ENCODE results near the gene CCDC148. TPM values are rescaled to one million over a fixed set of nuclear protein-coding genes. Genes with fewer than 3 reads are reported as not detected.

The CCDC148 gene
- total RNA-seq, 1 experiment from 2014 or later = 0.11 TPM

- no TSS peak for BruUV-seq (replicated peaks)
- no peaks in the 10 kb centered on the region for H3F3A ChIP-seq (ENCODE audit: low read length, unreplicated experiment)
- H3K9me2 ChIP-seq (replicated peaks; ENCODE audit: low read length) = no peaks in the 10 kb centered on the region
- ATAC-seq (no peak), DNase-seq (no peak)
- H3K27me3 ChIP-seq (ENCODE audit: low read length) = no peaks in the 10 kb centered on the region
- no peak overlapping the region for H3K4me2 ChIP-seq (ENCODE audit: low read length)
- no peaks in the 10 kb centered on the region for H3K9me3 ChIP-seq (ENCODE audit: low read length)
- H3K36me3 ChIP-seq (ENCODE audit: low read depth, low read length) = no peaks in the 10 kb centered on the region
- no peak overlapping the region for H3K9ac ChIP-seq (ENCODE audit: low read length)
- ChIA-PET POLR2A (ENCODE audit: unreplicated experiment) (no interaction called here), CTCF (no interaction called here)
- H3K27ac ChIP-seq (ENCODE audit: low read length) = no peak overlapping the region
- TF ChIP-seq CTCF (conservative IDR thresholded peaks at IDR 0.05; ENCODE audit: low read depth, low read length) = no peak
- no peak for TF ChIP-seq EZH2 (IDR thresholded peaks at IDR 0.05; ENCODE audit: low read length, unreplicated experiment)
- no peak for TF ChIP-seq EZH2phosphoT487 (IDR thresholded peaks at IDR 0.05; ENCODE audit: borderline replicate concordance, low read length)
- intact Hi-C loops (cut with micrococcal nuclease) = no loop called here
- no peaks in the 10 kb centered on the region for H3K79me2 ChIP-seq (ENCODE audit: low read length)
- no peaks in the 10 kb centered on the region for H4K20me1 ChIP-seq (ENCODE audit: low read length)
- no peak overlapping the region for H3K4me3 ChIP-seq (ENCODE audit: low read length)
- no peak overlapping the region for H2AFZ ChIP-seq (ENCODE audit: low read length)
- H3K4me1 ChIP-seq (ENCODE audit: insufficient read depth, low read length) = peaks cover 15% of the 10 kb centered on the region
Observed at GRCh38 chr2:158140201-158140600, 316.4 kb downstream of the CCDC148 start.

GRCh38 chr2:158138255-158138654, 318.3 kb downstream of the CCDC148 start:
- no peaks in the 10 kb centered on the region for H3K9me2 ChIP-seq (replicated peaks; ENCODE audit: low read length)
- CTCF ChIA-PET = no interaction called here
- intact Hi-C loops (cut with micrococcal nuclease) = no loop called here

GRCh38 chr2:158135096-158135495, 321.5 kb downstream of the CCDC148 start:
- ATAC-seq = no peak
- no peak for DNase-seq
- H3F3A ChIP-seq (ENCODE audit: low read length, unreplicated experiment) = no peaks in the 10 kb centered on the region
- no peaks in the 10 kb centered on the region for H3K27me3 ChIP-seq (ENCODE audit: low read length)
- H3K9me2 ChIP-seq (replicated peaks; ENCODE audit: low read length) = no peaks in the 10 kb centered on the region
- ChIA-PET CTCF (no interaction called here), POLR2A (ENCODE audit: unreplicated experiment) (no interaction called here)
- no peaks in the 10 kb centered on the region for H3K79me2 ChIP-seq (ENCODE audit: low read length)
- no peak overlapping the region for H3K9ac ChIP-seq (ENCODE audit: low read length)
- H3K4me3 ChIP-seq (ENCODE audit: low read length) = no peak overlapping the region
- TF ChIP-seq CTCF (conservative IDR thresholded peaks at IDR 0.05; ENCODE audit: low read depth, low read length) (no peak), EZH2phosphoT487 (IDR thresholded peaks at IDR 0.05; ENCODE audit: borderline replicate concordance, low read length) (no peak), EZH2 (IDR thresholded peaks at IDR 0.05; ENCODE audit: low read length, unreplicated experiment) (no peak)
- H3K27ac ChIP-seq (ENCODE audit: low read length) = no peak overlapping the region
- H2AFZ ChIP-seq (ENCODE audit: low read length) = no peak overlapping the region
- BruUV-seq (replicated peaks) = no TSS peak
- H3K4me1 ChIP-seq (ENCODE audit: insufficient read depth, low read length) = peaks cover 10% of the 10 kb centered on the region
- H3K9me3 ChIP-seq (ENCODE audit: low read length) = no peaks in the 10 kb centered on the region
- no peak overlapping the region for H3K4me2 ChIP-seq (ENCODE audit: low read length)
- H4K20me1 ChIP-seq (ENCODE audit: low read length) = no peaks in the 10 kb centered on the region
- intact Hi-C loops (cut with micrococcal nuclease) = no loop called here
- H3K36me3 ChIP-seq (ENCODE audit: low read depth, low read length) = no peaks in the 10 kb centered on the region

More at GRCh38 chr2:158138255-158138654, 318.3 kb downstream of the CCDC148 start:
- DNase-seq (peak; percentile 16), ATAC-seq (no peak)
- Histone ChIP-seq H3K9ac (ENCODE audit: low read length) (no peak overlapping the region), H3K4me2 (ENCODE audit: low read length) (no peak overlapping the region), H3K9me3 (ENCODE audit: low read length) (no peaks in the 10 kb centered on the region), H3K27ac (ENCODE audit: low read length) (no peak overlapping the region), H3F3A (ENCODE audit: low read length, unreplicated experiment) (no peaks in the 10 kb centered on the region), H3K4me1 (ENCODE audit: insufficient read depth, low read length) (no peaks in the 10 kb centered on the region), H3K79me2 (ENCODE audit: low read length) (no peaks in the 10 kb centered on the region), H3K36me3 (ENCODE audit: low read depth, low read length) (no peaks in the 10 kb centered on the region), H4K20me1 (ENCODE audit: low read length) (no peaks in the 10 kb centered on the region), H2AFZ (ENCODE audit: low read length) (no peak overlapping the region), H3K4me3 (ENCODE audit: low read length) (no peak overlapping the region), H3K27me3 (ENCODE audit: low read length) (no peaks in the 10 kb centered on the region)
- no TSS peak for BruUV-seq (replicated peaks)
- TF ChIP-seq EZH2 (IDR thresholded peaks at IDR 0.05; ENCODE audit: low read length, unreplicated experiment) (no peak), EZH2phosphoT487 (IDR thresholded peaks at IDR 0.05; ENCODE audit: borderline replicate concordance, low read length) (no peak), CTCF (conservative IDR thresholded peaks at IDR 0.05; ENCODE audit: low read depth, low read length) (no peak)
- POLR2A ChIA-PET (ENCODE audit: unreplicated experiment) = no interaction called here

All from PC-3 (cell line).